Measurements from ENCODE around the gene SSH2. TPM values are rescaled to one million over a fixed set of nuclear protein-coding genes. Genes with fewer than 3 reads are reported as not detected.

Gene SSH2
- polyA plus RNA-seq, 3 donors: 31.9 to 66.6 (median 54.0) TPM

- TF ChIP-seq, protein P1, sequence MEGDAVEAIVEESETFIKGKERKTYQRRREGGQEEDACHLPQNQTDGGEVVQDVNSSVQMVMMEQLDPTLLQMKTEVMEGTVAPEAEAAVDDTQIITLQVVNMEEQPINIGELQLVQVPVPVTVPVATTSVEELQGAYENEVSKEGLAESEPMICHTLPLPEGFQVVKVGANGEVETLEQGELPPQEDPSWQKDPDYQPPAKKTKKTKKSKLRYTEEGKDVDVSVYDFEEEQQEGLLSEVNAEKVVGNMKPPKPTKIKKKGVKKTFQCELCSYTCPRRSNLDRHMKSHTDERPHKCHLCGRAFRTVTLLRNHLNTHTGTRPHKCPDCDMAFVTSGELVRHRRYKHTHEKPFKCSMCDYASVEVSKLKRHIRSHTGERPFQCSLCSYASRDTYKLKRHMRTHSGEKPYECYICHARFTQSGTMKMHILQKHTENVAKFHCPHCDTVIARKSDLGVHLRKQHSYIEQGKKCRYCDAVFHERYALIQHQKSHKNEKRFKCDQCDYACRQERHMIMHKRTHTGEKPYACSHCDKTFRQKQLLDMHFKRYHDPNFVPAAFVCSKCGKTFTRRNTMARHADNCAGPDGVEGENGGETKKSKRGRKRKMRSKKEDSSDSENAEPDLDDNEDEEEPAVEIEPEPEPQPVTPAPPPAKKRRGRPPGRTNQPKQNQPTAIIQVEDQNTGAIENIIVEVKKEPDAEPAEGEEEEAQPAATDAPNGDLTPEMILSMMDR (IDR thresholded peaks at IDR 0.05): no peak
- Histone ChIP-seq H2AFZ (ENCODE audit: insufficient read depth, low read depth, low read length, poor library complexity, severe bottlenecking) (no peak overlapping the region), H3K27me3 (ENCODE audit: control insufficient read depth in 2 of 2, insufficient read depth in 2 of 2, low read length in 2 of 2) (no peaks in the 10 kb centered on the region), H3K27ac (ENCODE audit: low read depth in 1 of 2, low read length in 2 of 2) (no peak overlapping the region), H3K4me3 (replicated peaks in 1 of 3; ENCODE audit: low read depth in 2 of 3, low read length in 3 of 3) (no peak overlapping the region), H4K20me1 (ENCODE audit: insufficient read depth, low read length) (peaks cover 17% of the 10 kb centered on the region), H3K79me2 (ENCODE audit: insufficient read depth, low read length) (peaks cover 87% of the 10 kb centered on the region), H3K36me3 (replicated peaks in 1 of 2; ENCODE audit: control insufficient read depth in 1 of 2, insufficient read depth in 2 of 2, low read length in 2 of 2) (peaks cover 0 to 5% of the 10 kb centered on the region in 2 donors), H3K4me2 (replicated peaks; ENCODE audit: extremely low read depth, low read length, poor library complexity, severe bottlenecking) (no peak overlapping the region), H3K9me3 (replicated peaks in 1 of 2; ENCODE audit: control insufficient read depth in 1 of 2, insufficient read depth in 1 of 2, low read length in 2 of 2) (no peaks in the 10 kb centered on the region), H3K9ac (ENCODE audit: insufficient read depth, low read length, poor library complexity, severe bottlenecking) (no peak overlapping the region), H3K4me1 (ENCODE audit: control insufficient read depth in 1 of 2, insufficient read depth in 2 of 2, low read length in 2 of 2) (peaks cover 23 to 32% of the 10 kb centered on the region in 2 donors)
- no peak overlapping the region for H3K4me3 Mint-ChIP-seq
- H3K36me3 Mint-ChIP-seq: peaks cover 11 to 12% of the 10 kb centered on the region in 2 donors
- no CpG with 5 or more reads among the region's 1 CpG for WGBS (ENCODE audit: insufficient coverage)
- intact Hi-C loops (cut with micrococcal nuclease): loop anchor here in 1 of 2 donors (10.0 kb wide), 2 partner anchors 73 to 343 kb away; partner anchors contain the start of gene GIT1
- no peak for DNase-seq
- H3K9me3 Mint-ChIP-seq: no peaks in the 10 kb centered on the region
- H3K27ac Mint-ChIP-seq: no peak overlapping the region
- peaks cover 0 to 2% (median 0%) of the 10 kb centered on the region in 3 donors for H3K27me3 Mint-ChIP-seq (ENCODE audit: low read depth in 3 of 3)
- H3K4me1 Mint-ChIP-seq: peaks cover 26% of the 10 kb centered on the region
These were observed 2.5 kb downstream of the SSH2 start for GRCh38 chr17:29927546-29927945.

- Mint-ChIP-seq H3K36me3 (peaks cover 15 to 17% of the 10 kb centered on the region in 2 donors), H3K27me3 (ENCODE audit: low read depth in 3 of 3) (peaks cover 0 to 2% (median 0%) of the 10 kb centered on the region in 3 donors), H3K4me3 (no peak overlapping the region), H3K4me1 (peaks cover 28% of the 10 kb centered on the region), H3K27ac (no peak overlapping the region), H3K9me3 (no peaks in the 10 kb centered on the region)
- WGBS (ENCODE audit: insufficient coverage): no CpG with 5 or more reads among the region's 1 CpG
- DNase-seq: no peak
- Histone ChIP-seq H4K20me1 (ENCODE audit: insufficient read depth, low read length) (peaks cover 26% of the 10 kb centered on the region), H3K27ac (ENCODE audit: low read depth in 1 of 2, low read length in 2 of 2) (no peak overlapping the region), H3K27me3 (ENCODE audit: control insufficient read depth in 2 of 2, insufficient read depth in 2 of 2, low read length in 2 of 2) (no peaks in the 10 kb centered on the region), H3K4me2 (replicated peaks; ENCODE audit: extremely low read depth, low read length, poor library complexity, severe bottlenecking) (no peak overlapping the region), H3K79me2 (ENCODE audit: insufficient read depth, low read length) (peaks cover 99% of the 10 kb centered on the region), H3K36me3 (replicated peaks in 1 of 2; ENCODE audit: control insufficient read depth in 1 of 2, insufficient read depth in 2 of 2, low read length in 2 of 2) (peaks cover 0 to 11% of the 10 kb centered on the region in 2 donors), H3K4me1 (ENCODE audit: control insufficient read depth in 1 of 2, insufficient read depth in 2 of 2, low read length in 2 of 2) (peaks cover 11 to 17% of the 10 kb centered on the region in 2 donors), H3K9me3 (replicated peaks in 1 of 2; ENCODE audit: control insufficient read depth in 1 of 2, insufficient read depth in 1 of 2, low read length in 2 of 2) (no peaks in the 10 kb centered on the region), H3K4me3 (replicated peaks in 1 of 3; ENCODE audit: low read depth in 2 of 3, low read length in 3 of 3) (no peak overlapping the region), H2AFZ (ENCODE audit: insufficient read depth, low read depth, low read length, poor library complexity, severe bottlenecking) (no peak overlapping the region), H3K9ac (ENCODE audit: insufficient read depth, low read length, poor library complexity, severe bottlenecking) (no peak overlapping the region)
- intact Hi-C loops (cut with micrococcal nuclease): loop anchor here in 1 of 2 donors (10.0 kb wide), 2 partner anchors 70 to 340 kb away; partner anchors contain the start of gene GIT1
- TF ChIP-seq, protein P1 (IDR thresholded peaks at IDR 0.05): no peak
These were observed 5.2 kb downstream of the SSH2 start for GRCh38 chr17:29924786-29925185.
